Calu3 (cell line): ENCODE measurements around the gene INMT. TPM values are rescaled to one million over a fixed set of nuclear protein-coding genes. Genes with fewer than 3 reads are reported as not detected.

Experiments used
- Bru-seq: library from RNA; stranded (reverse); fragments of 400-500 nt; gene quantifications from one replicate; lab custom pipeline; 2021; lab: Mats Ljungman, UMichigan
- BruChase-seq, 2 experiments: library from RNA; stranded (reverse); fragments of 400-500 nt; gene quantifications; one replicate each; lab custom pipeline; 2021; lab: Mats Ljungman, UMichigan
- BruUV-seq: library from RNA; stranded (reverse); fragments of 400-500 nt; replicated peaks from 2 replicates; lab custom pipeline; 2021; lab: Mats Ljungman, UMichigan
- CTCF ChIA-PET: fragments of 300-600 bp; sonication (Branson Sonifier 250); formaldehyde crosslinking; loops from one replicate; lab custom pipeline; 2022; ENCODE audit warnings: antibody characterized with exemption; lab: Charles Lee
- DNase-seq: peaks from one replicate; pipeline ENCODE4 v3.0.0; 2022
- H3K27ac Mint-ChIP-seq: one replicate; pipeline ENCODE4 v1.8.0; 2022; ENCODE audit warnings: mixed read lengths; ENCODE audit not compliant: unreplicated experiment
- H3K27me3 Mint-ChIP-seq: one replicate; pipeline ENCODE4 v1.8.0; 2022; ENCODE audit warnings: mixed read lengths; ENCODE audit not compliant: unreplicated experiment
- H3K36me3 Mint-ChIP-seq: one replicate; pipeline ENCODE4 v1.8.0; 2022; ENCODE audit warnings: mild to moderate bottlenecking, moderate library complexity, mixed read lengths; ENCODE audit not compliant: insufficient read depth, unreplicated experiment
- H3K4me1 Mint-ChIP-seq: one replicate; pipeline ENCODE4 v1.8.0; 2022; ENCODE audit warnings: mild to moderate bottlenecking, low read depth, mixed read lengths; ENCODE audit not compliant: unreplicated experiment
- H3K4me3 Mint-ChIP-seq: one replicate; pipeline ENCODE4 v1.8.0; 2022; ENCODE audit warnings: mild to moderate bottlenecking, low read depth, moderate library complexity, mixed read lengths; ENCODE audit not compliant: unreplicated experiment
- H3K9me3 Mint-ChIP-seq: one replicate; pipeline ENCODE4 v1.8.0; 2022; ENCODE audit warnings: low read depth, mixed read lengths; ENCODE audit not compliant: unreplicated experiment
- CTCF ChIP-seq: fragments of 200-600 bp; IDR thresholded peaks from one replicate; pipeline ENCODE4 v1.8.0; 2022; ENCODE audit warnings: antibody characterized with exemption; ENCODE audit not compliant: unreplicated experiment
- intact Hi-C: fragments of 100-400 bp; cut with micrococcal nuclease; formaldehyde crosslinking; loops from one replicate; pipeline ENCODE4 v1.10.0; 2022; ENCODE audit not compliant: unreplicated experiment
- long read RNA-seq: library from polyadenylated mRNA; stranded (forward); transcript quantifications from one replicate; pipeline ENCODE4 v2.0.0, GENCODE V29; 2022
- total RNA-seq: library from RNA; stranded (reverse); gene quantifications from 2 replicates; pipeline ENCODE4 v1.2.3, GENCODE V29; 2022

INMT gene
- total RNA-seq = not detected in 2 replicates
- not detected for Bru-seq, nascent RNA
- BruChase-seq, experiment 1, labeled RNA remaining after a 6-hour chase = percentile 25 among the genes with signal in this experiment
- not detected for BruChase-seq, experiment 2, labeled RNA remaining after a 2-hour chase
- long read RNA-seq = 0 reads

- Mint-ChIP-seq H3K9me3 (no peaks in the 10 kb centered on the region), H3K27me3 (peaks cover 47% of the 10 kb centered on the region), H3K27ac (no peak within 1 kb of the TSS), H3K4me1 (no peaks in the 10 kb centered on the region), H3K4me3 (no peak within 1 kb of the TSS), H3K36me3 (no peaks in the 10 kb centered on the region)
- intact Hi-C loops = no loop called here
- CTCF ChIA-PET = no interaction called here
- DNase-seq = no peak
- TF ChIP-seq CTCF = no peak
- BruUV-seq = no TSS peak
Measured at GRCh38 chr7:30751696-30752273, at the start of gene INMT. Gene INMT, plus strand, starts transcription at chr7:30752135. Its CDS starts 16 bp downstream, at chr7:30752151.

GRCh38 chr7:30702200-30702599 lies 49.7 kb upstream of the INMT start:
- Mint-ChIP-seq H3K27ac (no peak overlapping the region), H3K36me3 (no peaks in the 10 kb centered on the region), H3K4me3 (no peak overlapping the region), H3K9me3 (no peaks in the 10 kb centered on the region), H3K4me1 (no peaks in the 10 kb centered on the region), H3K27me3 (peaks cover 96% of the 10 kb centered on the region)
- TF ChIP-seq CTCF = no peak
- DNase-seq = no peak
- BruUV-seq = no TSS peak
- CTCF ChIA-PET = no interaction called here
- intact Hi-C loops = no loop called here

GRCh38 chr7:30703756-30704155 lies 48.2 kb upstream of the INMT start:
- no TSS peak for BruUV-seq
- Mint-ChIP-seq H3K27ac (no peak overlapping the region), H3K27me3 (peaks cover 96% of the 10 kb centered on the region), H3K4me3 (no peak overlapping the region), H3K36me3 (no peaks in the 10 kb centered on the region), H3K9me3 (no peaks in the 10 kb centered on the region), H3K4me1 (no peaks in the 10 kb centered on the region)
- DNase-seq = no peak
- intact Hi-C loops = no loop called here
- TF ChIP-seq CTCF = no peak
- CTCF ChIA-PET = no interaction called here

GRCh38 chr7:30705008-30705407 lies 46.9 kb upstream of the INMT start:
- Mint-ChIP-seq H3K4me1 (no peaks in the 10 kb centered on the region), H3K27me3 (peaks cover 96% of the 10 kb centered on the region), H3K4me3 (no peak overlapping the region), H3K36me3 (no peaks in the 10 kb centered on the region), H3K9me3 (no peaks in the 10 kb centered on the region), H3K27ac (no peak overlapping the region)
- intact Hi-C loops = no loop called here
- CTCF ChIA-PET = no interaction called here
- BruUV-seq = no TSS peak
- no peak for TF ChIP-seq CTCF
- DNase-seq = no peak
